ENCODE measurements around the gene RPL18.

DNA sequence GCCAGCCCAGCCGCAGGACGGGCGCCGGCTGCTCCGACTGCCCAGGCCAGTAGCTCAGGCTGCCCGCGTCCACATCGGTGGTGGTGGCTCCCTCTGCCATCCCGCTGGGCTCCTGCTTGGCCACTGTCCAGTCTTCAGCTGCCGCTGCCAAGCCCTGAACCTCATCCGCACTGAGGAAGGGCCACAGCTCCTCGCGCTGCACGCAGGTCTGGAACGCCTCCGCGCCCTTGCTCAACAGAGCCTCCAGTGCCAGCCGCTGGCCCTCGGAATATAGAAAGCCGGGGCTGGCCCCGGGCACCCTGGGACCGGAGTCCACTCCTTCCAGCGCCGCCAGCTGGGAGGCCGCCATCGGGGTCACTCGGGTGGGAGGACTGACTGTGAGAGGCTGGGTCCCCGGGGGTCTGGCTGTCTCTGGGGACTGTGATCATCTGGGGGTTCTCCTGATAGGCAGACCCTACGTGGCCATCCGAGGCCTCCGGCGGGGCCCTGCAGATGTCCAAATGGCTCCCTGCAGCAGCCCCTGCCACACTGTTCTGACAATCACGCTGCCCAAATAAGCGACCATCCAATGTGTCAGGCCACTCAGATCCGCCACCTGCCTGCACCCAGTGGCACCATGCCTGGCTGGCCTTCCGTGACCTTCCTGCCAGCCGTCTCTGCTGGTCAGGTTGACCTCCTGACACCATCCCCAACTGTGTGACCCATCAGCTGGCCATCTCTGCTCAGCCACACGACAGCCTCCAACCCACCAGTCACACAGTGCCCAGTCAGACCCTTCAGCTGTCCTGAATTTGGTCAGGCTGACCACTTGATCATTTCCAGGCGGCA lies 5.7 kb downstream of the RPL18 start:
- TF ChIP-seq, protein P1, sequence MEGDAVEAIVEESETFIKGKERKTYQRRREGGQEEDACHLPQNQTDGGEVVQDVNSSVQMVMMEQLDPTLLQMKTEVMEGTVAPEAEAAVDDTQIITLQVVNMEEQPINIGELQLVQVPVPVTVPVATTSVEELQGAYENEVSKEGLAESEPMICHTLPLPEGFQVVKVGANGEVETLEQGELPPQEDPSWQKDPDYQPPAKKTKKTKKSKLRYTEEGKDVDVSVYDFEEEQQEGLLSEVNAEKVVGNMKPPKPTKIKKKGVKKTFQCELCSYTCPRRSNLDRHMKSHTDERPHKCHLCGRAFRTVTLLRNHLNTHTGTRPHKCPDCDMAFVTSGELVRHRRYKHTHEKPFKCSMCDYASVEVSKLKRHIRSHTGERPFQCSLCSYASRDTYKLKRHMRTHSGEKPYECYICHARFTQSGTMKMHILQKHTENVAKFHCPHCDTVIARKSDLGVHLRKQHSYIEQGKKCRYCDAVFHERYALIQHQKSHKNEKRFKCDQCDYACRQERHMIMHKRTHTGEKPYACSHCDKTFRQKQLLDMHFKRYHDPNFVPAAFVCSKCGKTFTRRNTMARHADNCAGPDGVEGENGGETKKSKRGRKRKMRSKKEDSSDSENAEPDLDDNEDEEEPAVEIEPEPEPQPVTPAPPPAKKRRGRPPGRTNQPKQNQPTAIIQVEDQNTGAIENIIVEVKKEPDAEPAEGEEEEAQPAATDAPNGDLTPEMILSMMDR (IDR thresholded peaks at IDR 0.05): no peak
- TF ChIP-seq EP300 (IDR thresholded peaks at IDR 0.05) (no peak), POLR2AphosphoS5 (IDR thresholded peaks at IDR 0.05) (no peak), POLR2A (IDR thresholded peaks at IDR 0.05) (no peak)
